ENCODE results near the gene ME2. TPM values are rescaled to one million over a fixed set of nuclear protein-coding genes. Genes with fewer than 3 reads are reported as not detected.

The ME2 gene
- total and polyA plus RNA-seq, 2 of the 8 experiments (the other 6 are each of a cell fraction or from before 2014, with no cell fraction given): 54.7 to 66.9 TPM

GRCh38 chr18:50937183-50937582, 58.3 kb downstream of the ME2 start:
- Histone ChIP-seq H4K8ac (ENCODE audit: extremely low read depth, insufficient read depth, low read length) (no peak overlapping the region), H3K9ac (replicated peaks in 1 of 4; ENCODE audit: extremely low read depth in 1 of 4, low read depth in 3 of 4, low read length in 3 of 4) (no peak overlapping the region), H3K4me2 (ENCODE audit: insufficient read depth in 1 of 2, low read depth in 2 of 2, low read length in 2 of 2) (no peak overlapping the region), H3K4me1 (replicated peaks in 1 of 4; ENCODE audit: control insufficient read depth in 3 of 4, insufficient read depth in 4 of 4, low read length in 3 of 4) (no peaks in the 10 kb centered on the region), H3K36me3 (ENCODE audit: control insufficient read depth in 2 of 4, insufficient read depth in 4 of 4, low read length in 3 of 4) (peaks cover 0 to 16% (median 4%) of the 10 kb centered on the region in 4 experiments; a peak in 3 of 8 replicates), H2BK15ac (ENCODE audit: low read length) (no peak overlapping the region), H3K79me2 (ENCODE audit: control insufficient read depth in 1 of 2, insufficient read depth in 2 of 2, low read length in 2 of 2) (no peaks in the 10 kb centered on the region), H3K56ac (replicated peaks; ENCODE audit: insufficient read length, low read depth, low read length) (no peak overlapping the region), H3K23me2 (ENCODE audit: low read depth, low read length) (no peaks in the 10 kb centered on the region), H3K79me1 (ENCODE audit: low read depth, low read length) (no peaks in the 10 kb centered on the region), H2BK20ac (ENCODE audit: low read length) (no peak overlapping the region), H3K27me3 (replicated peaks in 1 of 4; ENCODE audit: control insufficient read depth in 3 of 4, extremely low read depth in 1 of 4, insufficient read depth in 3 of 4, low read length in 3 of 4) (no peaks in the 10 kb centered on the region), H3K4ac (replicated peaks; ENCODE audit: insufficient read length, low read depth, low read length) (no peak overlapping the region), H3K4me3 (ENCODE audit: extremely low read depth in 1 of 4, insufficient read depth in 2 of 4, low read depth in 3 of 4, low read length in 4 of 4) (no peak overlapping the region), H3K14ac (ENCODE audit: insufficient read length) (no peak overlapping the region), H2BK5ac (ENCODE audit: low read depth, low read length) (no peak overlapping the region), H2BK120ac (replicated peaks; ENCODE audit: low read depth, low read length) (no peak overlapping the region), H2BK12ac (ENCODE audit: low read depth, low read length) (no peak overlapping the region), H3K27ac (ENCODE audit: low read depth, low read length) (no peak overlapping the region), H4K5ac (ENCODE audit: insufficient read length, low read depth, low read length) (no peak overlapping the region), H2AFZ (ENCODE audit: low read length) (no peak overlapping the region), H2AK5ac (ENCODE audit: low read depth, low read length) (no peak overlapping the region), H3K18ac (ENCODE audit: extremely low read depth, low read length) (no peak overlapping the region), H4K20me1 (replicated peaks in 1 of 2; ENCODE audit: control insufficient read depth in 1 of 2, insufficient read depth in 2 of 2, low read length in 2 of 2) (no peaks in the 10 kb centered on the region), H3K23ac (ENCODE audit: insufficient read length) (no peak overlapping the region), H3K9me3 (ENCODE audit: insufficient read depth in 2 of 2, low read depth in 1 of 2, low read length in 1 of 2) (no peaks in the 10 kb centered on the region), H4K91ac (replicated peaks; ENCODE audit: insufficient read length, low read length) (no peak overlapping the region)
- ChIA-PET CTCF (ENCODE audit: partially characterized antibody) (interaction anchor here (0.7 to 1.4 kb wide), 2 partner anchors 114 to 117 kb away, joined by 3 to 5 read pairs; no protein-coding TSS in a partner anchor), POLR2A (ENCODE audit: partially characterized antibody) (no interaction called here)
- FAIRE-seq (no peak), DNase-seq (ENCODE audit: low read depth in 1 of 2, low spot score in 2 of 2) (no peak)
- no peak for TF ChIP-seq ZNF274 (IDR thresholded peaks at IDR 0.05; ENCODE audit: borderline replicate concordance, extremely low read depth, low read length)
- TF ChIP-seq CBX8 (IDR thresholded peaks at IDR 0.05; ENCODE audit: borderline replicate concordance, low read depth, low read length): no peak
- TF ChIP-seq SP2 (IDR thresholded peaks at IDR 0.05; ENCODE audit: low read length): no peak
- TF ChIP-seq TAF1 (IDR thresholded peaks at IDR 0.05; ENCODE audit: low read depth, low read length): no peak
- no peak for TF ChIP-seq GTF2F1 (IDR thresholded peaks at IDR 0.05; ENCODE audit: borderline replicate concordance, low read depth, low read length)
- no peak for TF ChIP-seq ATF2 (IDR thresholded peaks at IDR 0.05; ENCODE audit: low read length)
- TF ChIP-seq ASH2L (IDR thresholded peaks at IDR 0.05; ENCODE audit: low read length): no peak
- no peak for TF ChIP-seq EGR1 (IDR thresholded peaks at IDR 0.05; ENCODE audit: borderline replicate concordance, low read depth, low read length)
- TF ChIP-seq SP4 (IDR thresholded peaks at IDR 0.05; ENCODE audit: low read length): no peak
- no peak for TF ChIP-seq TCF12 (IDR thresholded peaks at IDR 0.05; ENCODE audit: low read depth, low read length)
- no peak for TF ChIP-seq KDM4A (IDR thresholded peaks at IDR 0.05; ENCODE audit: low read depth, low read length, severe bottlenecking)
- WGBS, 2 experiments (ENCODE audit: extremely low coverage in 1 of 2, insufficient coverage in 1 of 2, insufficient read length in 1 of 2, insufficient replicate concordance in 2 of 2, low coverage in 1 of 2, low lambda C conversion rate in 2 of 2, missing lambda C conversion rate in 1 of 2): 89% methylated on average over 1 of the region's 1 CpG; no CpG with 5 or more reads in 1 of the 2 experiments

All from H1 (cell line).